SU-DHL-6 (cell line): ENCODE measurements around the gene HTR6.

ENCODE experiments used
- H2AFZ ChIP-seq: fragments of 200-600 bp; sonication (generic); 2 replicates; pipeline ENCODE4 v1.6.1; 2014; ENCODE audit warnings: low read depth, mild to moderate bottlenecking, moderate library complexity, mixed read lengths, antibody characterized with exemption, low read length; ENCODE audit not compliant: severe bottlenecking
- H3F3A ChIP-seq: fragments of 200-600 bp; shearing (Covaris generic); 2 replicates; pipeline ENCODE4 v1.6.0; 2016; ENCODE audit warnings: antibody characterized with exemption, mild to moderate bottlenecking; ENCODE audit not compliant: insufficient read depth
- H3K27ac ChIP-seq: fragments of 200-600 bp; sonication (generic); 2 replicates; pipeline ENCODE4 v1.5.1; 2016; ENCODE audit warnings: low read depth, mild to moderate bottlenecking, low read length, moderate library complexity, mixed read lengths
- H3K27me3 ChIP-seq: fragments of 200-600 bp; sonication (generic), shearing (Covaris generic); 2 replicates; pipeline ENCODE4 v1.6.0; 2014; ENCODE audit warnings: mild to moderate bottlenecking, low read length
- H3K36me3 ChIP-seq: fragments of 200-600 bp; sonication (generic); 2 replicates; pipeline ENCODE4 v1.6.1; 2014; ENCODE audit warnings: mild to moderate bottlenecking, low read length, mixed read lengths
- H3K4me2 ChIP-seq: fragments of 300-600, 200-600 bp; shearing (Covaris generic), sonication (generic); 2 replicates; pipeline ENCODE4 v1.6.0; 2014; ENCODE audit warnings: low read length, low read depth, mild to moderate bottlenecking; ENCODE audit not compliant: poor library complexity, severe bottlenecking
- H3K4me3 ChIP-seq: fragments of 200-600 bp; sonication (generic); 2 replicates; pipeline ENCODE4 v1.5.1; 2014; ENCODE audit warnings: antibody characterized with exemption, low read length, mild to moderate bottlenecking, mixed read lengths; ENCODE audit not compliant: insufficient read depth, poor library complexity, severe bottlenecking
- H3K79me2 ChIP-seq: fragments of 200-600 bp; sonication (generic); 2 replicates; pipeline ENCODE4 v1.6.1; 2014; ENCODE audit warnings: mild to moderate bottlenecking, low read length, moderate library complexity; ENCODE audit not compliant: insufficient read depth
- H3K9ac ChIP-seq: fragments of 200-600 bp; sonication (generic); 2 replicates; pipeline ENCODE4 v1.7.0; 2014; ENCODE audit warnings: mild to moderate bottlenecking, low read length
- H3K9me2 ChIP-seq: fragments of 200-600 bp; sonication (generic); replicated peaks from 2 replicates; pipeline ENCODE4 v1.6.1; 2014; ENCODE audit warnings: low read length; ENCODE audit not compliant: insufficient read depth
- H3K9me3 ChIP-seq: fragments of 200-600 bp; sonication (generic); 2 replicates; pipeline ENCODE4 v1.6.1; 2014; ENCODE audit warnings: low read length, mixed read lengths; ENCODE audit not compliant: insufficient read depth
- H4K20me1 ChIP-seq: fragments of 200-600 bp; sonication (generic); 2 replicates; pipeline ENCODE4 v1.6.1; 2014; ENCODE audit warnings: low read depth, mild to moderate bottlenecking, antibody characterized with exemption, low read length, moderate library complexity, mixed read lengths
- CTCF ChIP-seq: fragments of 200-600 bp; sonication (generic); IDR thresholded peaks from one replicate; pipeline ENCODE4 v1.5.1; 2017; ENCODE audit warnings: antibody characterized with exemption, mild to moderate bottlenecking, low read length, moderate library complexity; ENCODE audit not compliant: insufficient read depth, poor library complexity, severe bottlenecking
- EZH2phosphoT487 ChIP-seq: fragments of 200-600 bp; sonication (generic), shearing (Covaris generic); conservative IDR thresholded peaks from 2 replicates; pipeline ENCODE4 v1.6.1; 2018; ENCODE audit warnings: mild to moderate bottlenecking, antibody characterized with exemption, low read length, moderate library complexity, mixed read lengths

The HTR6 gene

GRCh38 chr1:19648239-19648638, 16.4 kb upstream of the HTR6 start:
- Histone ChIP-seq H2AFZ (no peak overlapping the region), H4K20me1 (no peaks in the 10 kb centered on the region), H3K9me3 (no peaks in the 10 kb centered on the region), H3K27me3 (no peaks in the 10 kb centered on the region), H3K9ac (no peak overlapping the region), H3K9me2 (no peaks in the 10 kb centered on the region), H3K4me3 (no peak overlapping the region), H3K4me2 (no peak overlapping the region), H3K36me3 (no peaks in the 10 kb centered on the region), H3K27ac (no peak overlapping the region), H3F3A (no peaks in the 10 kb centered on the region), H3K79me2 (no peaks in the 10 kb centered on the region)
- TF ChIP-seq CTCF (no peak), EZH2phosphoT487 (no peak)

DNA sequence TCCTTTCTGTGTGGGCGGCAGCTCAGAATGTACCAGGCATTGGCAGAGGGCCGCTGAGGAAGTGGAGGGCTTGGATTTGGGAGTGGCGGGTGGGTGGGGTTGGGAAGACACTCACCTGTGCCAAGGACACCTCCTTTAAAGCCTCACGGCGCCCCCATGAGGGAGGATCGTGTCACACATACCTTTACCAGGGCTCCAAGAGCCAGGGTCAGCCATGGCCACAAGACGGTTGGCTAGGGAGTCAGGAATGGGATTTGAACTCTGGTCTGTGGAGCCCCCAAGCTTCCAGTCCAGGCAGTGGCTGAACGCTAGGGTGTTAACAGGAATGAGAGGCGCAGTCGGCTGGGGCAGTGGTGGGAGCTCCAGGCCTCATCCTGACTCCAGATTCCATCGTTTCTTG, 16.0 kb upstream of the HTR6 start:
- no peaks in the 10 kb centered on the region for H3K9me2 ChIP-seq
- no peak overlapping the region for H2AFZ ChIP-seq
- no peak overlapping the region for H3K9ac ChIP-seq
- H3F3A ChIP-seq: no peaks in the 10 kb centered on the region
- no peaks in the 10 kb centered on the region for H3K9me3 ChIP-seq
- no peaks in the 10 kb centered on the region for H3K36me3 ChIP-seq
- no peaks in the 10 kb centered on the region for H3K27me3 ChIP-seq
- H4K20me1 ChIP-seq: no peaks in the 10 kb centered on the region
- no peak overlapping the region for H3K4me2 ChIP-seq
- TF ChIP-seq CTCF: no peak
- TF ChIP-seq EZH2phosphoT487: no peak
- H3K4me3 ChIP-seq: no peak overlapping the region
- no peaks in the 10 kb centered on the region for H3K79me2 ChIP-seq
- no peak overlapping the region for H3K27ac ChIP-seq

DNA sequence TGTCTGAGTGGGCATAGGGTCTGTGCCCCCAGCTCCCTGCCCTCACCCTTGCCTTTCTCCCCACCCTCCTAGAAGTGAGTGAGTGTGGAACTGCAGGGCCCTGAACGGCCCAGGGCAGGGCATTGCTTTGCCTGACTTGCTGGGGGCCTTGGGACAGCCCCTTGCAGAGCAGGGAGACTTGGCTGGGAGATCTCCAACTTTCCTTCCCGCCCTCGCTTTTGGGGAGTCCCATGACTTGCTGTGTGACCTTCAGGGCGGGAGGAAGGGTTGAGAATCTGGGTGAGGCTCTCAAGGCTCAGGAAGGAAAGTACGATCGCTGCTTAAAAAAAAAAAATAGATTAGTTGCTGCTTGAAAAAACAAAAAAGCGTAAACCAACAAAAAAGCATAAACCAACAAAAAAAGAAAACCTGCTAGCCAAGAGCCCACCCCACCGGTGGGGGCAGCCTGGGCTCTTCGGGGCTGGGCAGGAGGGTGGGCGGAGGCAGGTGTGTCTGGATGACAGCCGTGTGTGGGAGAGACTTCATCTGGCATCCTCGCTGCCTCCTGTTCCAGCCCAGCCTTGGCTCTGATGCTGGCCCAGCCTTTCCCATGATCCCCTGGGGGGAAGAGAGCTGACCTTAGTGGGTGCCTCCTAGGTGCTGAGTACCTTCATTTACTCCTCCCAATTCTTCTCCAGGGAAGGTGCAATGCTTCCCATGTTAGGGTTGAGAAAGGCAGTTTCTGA, 14.1 kb upstream of the HTR6 start:
- Histone ChIP-seq H3K9ac (no peak overlapping the region), H3K79me2 (no peaks in the 10 kb centered on the region), H3K4me2 (no peak overlapping the region), H3K27ac (no peak overlapping the region), H3F3A (no peaks in the 10 kb centered on the region), H3K36me3 (no peaks in the 10 kb centered on the region), H3K27me3 (no peaks in the 10 kb centered on the region), H2AFZ (no peak overlapping the region), H3K4me3 (no peak overlapping the region), H3K9me3 (no peaks in the 10 kb centered on the region), H4K20me1 (no peaks in the 10 kb centered on the region), H3K9me2 (no peaks in the 10 kb centered on the region)
- TF ChIP-seq EZH2phosphoT487 (no peak), CTCF (no peak)
